Hepatocyte (in vitro differentiated cells): ENCODE measurements around the gene RALGAPB.
"Not testable (repeated sequence)": the region's sequence is repeated elsewhere in the genome, so short reads cannot be mapped to it uniquely, and the experiment has no call there.

ENCODE experiments used
- EZH2 ChIP-seq: fragments of 200-600 bp; sonication (generic); IDR thresholded peaks from 2 replicates; pipeline ENCODE4 v1.6.1; 2016; ENCODE audit warnings: antibody characterized with exemption, mild to moderate bottlenecking, borderline replicate concordance
- EZH2phosphoT487 ChIP-seq: fragments of 200-600 bp; sonication (generic); IDR thresholded peaks from one replicate; pipeline ENCODE4 v1.6.1; 2018; ENCODE audit warnings: antibody characterized with exemption, mild to moderate bottlenecking, low read depth, moderate library complexity; ENCODE audit not compliant: unreplicated experiment, severe bottlenecking
- TF ChIP-seq, protein P1 (sequence below): fragments of 200-600 bp; sonication (generic); IDR thresholded peaks from 2 replicates; pipeline ENCODE4 v1.5.1; 2016; ENCODE audit warnings: antibody characterized with exemption, mild to moderate bottlenecking; ENCODE audit not compliant: poor library complexity

DNA sequence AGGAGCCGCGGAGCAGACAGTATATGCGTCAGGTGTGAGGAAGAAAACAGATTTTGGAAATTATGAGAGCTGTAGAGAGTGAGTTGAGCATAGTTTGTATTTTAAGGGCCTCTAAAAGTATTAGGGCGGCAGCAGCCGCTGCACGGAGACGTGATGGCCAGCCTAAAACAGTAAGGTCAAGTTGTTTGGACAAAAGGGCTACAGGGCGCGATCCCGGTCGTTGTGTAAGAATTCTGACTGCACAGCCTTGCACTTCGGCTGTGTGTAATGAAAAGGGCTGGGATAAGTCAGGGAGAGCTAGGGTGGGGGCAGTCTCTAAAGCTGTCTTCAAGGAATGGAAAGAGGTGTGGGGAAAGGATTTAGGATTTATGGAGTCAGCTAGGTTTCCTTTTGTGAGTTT, 121.6 kb downstream of the RALGAPB start:
- TF ChIP-seq, protein P1, sequence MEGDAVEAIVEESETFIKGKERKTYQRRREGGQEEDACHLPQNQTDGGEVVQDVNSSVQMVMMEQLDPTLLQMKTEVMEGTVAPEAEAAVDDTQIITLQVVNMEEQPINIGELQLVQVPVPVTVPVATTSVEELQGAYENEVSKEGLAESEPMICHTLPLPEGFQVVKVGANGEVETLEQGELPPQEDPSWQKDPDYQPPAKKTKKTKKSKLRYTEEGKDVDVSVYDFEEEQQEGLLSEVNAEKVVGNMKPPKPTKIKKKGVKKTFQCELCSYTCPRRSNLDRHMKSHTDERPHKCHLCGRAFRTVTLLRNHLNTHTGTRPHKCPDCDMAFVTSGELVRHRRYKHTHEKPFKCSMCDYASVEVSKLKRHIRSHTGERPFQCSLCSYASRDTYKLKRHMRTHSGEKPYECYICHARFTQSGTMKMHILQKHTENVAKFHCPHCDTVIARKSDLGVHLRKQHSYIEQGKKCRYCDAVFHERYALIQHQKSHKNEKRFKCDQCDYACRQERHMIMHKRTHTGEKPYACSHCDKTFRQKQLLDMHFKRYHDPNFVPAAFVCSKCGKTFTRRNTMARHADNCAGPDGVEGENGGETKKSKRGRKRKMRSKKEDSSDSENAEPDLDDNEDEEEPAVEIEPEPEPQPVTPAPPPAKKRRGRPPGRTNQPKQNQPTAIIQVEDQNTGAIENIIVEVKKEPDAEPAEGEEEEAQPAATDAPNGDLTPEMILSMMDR = not testable (repeated sequence)
- not testable (repeated sequence) for TF ChIP-seq EZH2phosphoT487, EZH2
